Immature natural killer cell (primary cell): ENCODE measurements around the gene ZIC4. TPM values are rescaled to one million over a fixed set of nuclear protein-coding genes. Genes with fewer than 3 reads are reported as not detected.

ENCODE experiments used
- DNase-seq, 3 donors: peaks; one replicate each; pipeline ENCODE4 v3.0.0; 2022; ENCODE audit warnings: mixed read lengths in 1 of 3
- H3K27ac Mint-ChIP-seq, 6 donors: one replicate each; pipeline ENCODE4 v1.8.0; 2020; ENCODE audit warnings: mixed read lengths in 6 of 6, mild to moderate bottlenecking in 5 of 6, inconsistent platforms in 4 of 6, moderate library complexity in 3 of 6
- H3K27me3 Mint-ChIP-seq, 3 donors: one replicate each; pipeline ENCODE4 v1.8.0; 2020 to 2021; ENCODE audit warnings: low read depth in 3 of 3, mild to moderate bottlenecking in 3 of 3, mixed read lengths in 3 of 3, moderate library complexity in 3 of 3, inconsistent platforms in 1 of 3
- H3K36me3 Mint-ChIP-seq, 3 donors: one replicate each; pipeline ENCODE4 v1.8.0; 2020; ENCODE audit warnings: mixed read lengths in 3 of 3, inconsistent platforms in 2 of 3, mild to moderate bottlenecking in 2 of 3
- H3K4me1 Mint-ChIP-seq, 2 donors: one replicate each; pipeline ENCODE4 v1.8.0; 2020; ENCODE audit warnings: inconsistent platforms in 2 of 2, mild to moderate bottlenecking in 2 of 2, mixed read lengths in 2 of 2, moderate library complexity in 1 of 2
- H3K4me3 Mint-ChIP-seq, 5 donors: one replicate each; pipeline ENCODE4 v1.8.0; 2020; ENCODE audit warnings: mild to moderate bottlenecking in 5 of 5, mixed read lengths in 5 of 5, inconsistent platforms in 3 of 5, moderate library complexity in 3 of 5
- H3K9me3 Mint-ChIP-seq, 6 donors: one replicate each; pipeline ENCODE4 v1.8.0; 2020; ENCODE audit warnings: mild to moderate bottlenecking in 6 of 6, mixed read lengths in 6 of 6, inconsistent platforms in 4 of 6, moderate library complexity in 3 of 6
- polyA plus RNA-seq, 3 donors: library from polyadenylated mRNA; unstranded; fragments of 300-500 nt; fragmentation: Illumina TruSeq; gene quantifications; one replicate each; pipeline ENCODE4 v1.2.3, GENCODE V29; 2021

The ZIC4 gene
- polyA plus RNA-seq, 3 donors from 2014 or later = not detected

DNA sequence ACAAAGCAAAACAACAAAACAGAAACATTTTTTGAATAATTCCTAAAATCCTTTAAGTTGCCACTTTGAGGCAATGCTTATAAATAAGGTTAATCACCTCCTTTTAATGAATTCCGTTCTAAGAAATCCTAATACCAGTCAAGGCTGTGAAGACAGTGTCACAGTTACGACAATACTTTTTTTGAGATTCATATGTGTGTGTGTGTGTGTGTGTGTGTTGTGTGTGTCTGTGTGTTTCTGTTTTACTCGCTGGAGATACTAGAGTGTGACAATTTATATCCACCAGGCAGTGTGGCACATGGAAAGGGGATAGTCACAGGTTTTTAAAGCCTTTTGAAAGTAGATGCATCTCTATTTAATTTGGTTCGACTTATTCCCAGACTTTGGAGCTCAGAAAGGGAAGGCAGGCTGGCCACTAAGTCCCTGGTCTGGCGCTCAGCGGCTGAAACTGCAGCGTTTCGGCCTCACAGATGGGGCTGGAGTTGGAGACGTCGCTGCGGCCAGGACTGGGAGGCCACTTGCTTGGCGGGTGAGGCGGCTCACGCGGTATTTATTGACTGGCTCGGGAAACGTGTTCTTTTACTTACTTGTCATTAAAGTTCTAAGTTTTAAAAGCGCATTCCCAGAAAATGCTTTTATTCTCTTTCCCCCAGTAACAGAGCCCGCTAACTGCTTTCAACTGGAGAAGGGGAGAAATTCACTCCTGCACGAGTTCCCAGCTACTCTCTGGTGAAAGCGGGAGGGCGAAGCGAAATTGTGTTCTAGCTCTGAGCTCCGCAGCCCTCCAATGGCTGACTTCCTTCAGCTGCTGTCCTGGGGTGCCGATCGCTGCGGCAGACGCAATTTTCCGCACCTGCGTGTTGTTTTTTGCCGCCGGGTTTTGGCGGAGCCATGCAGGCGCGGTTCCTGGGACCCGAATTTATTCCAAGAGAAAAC lies 16.5 kb upstream of the ZIC4 start:
- Mint-ChIP-seq H3K4me1 (no peaks in the 10 kb centered on the region), H3K4me3 (peak overlapping the region in 1 of 5 donors; percentile 25), H3K9me3 (peaks cover 9 to 69% (median 38%) of the 10 kb centered on the region in 6 donors), H3K27ac (no peak overlapping the region), H3K36me3 (peaks cover 3 to 13% (median 12%) of the 10 kb centered on the region in 3 donors), H3K27me3 (peaks cover 17 to 44% (median 32%) of the 10 kb centered on the region in 3 donors)
- no peak for DNase-seq

- peaks cover 10 to 64% (median 41%) of the 10 kb centered on the region in 6 donors for H3K9me3 Mint-ChIP-seq
- peak overlapping the region in 1 of 5 donors; percentile 25 for H3K4me3 Mint-ChIP-seq
- H3K4me1 Mint-ChIP-seq = no peaks in the 10 kb centered on the region
- peaks cover 17 to 44% (median 35%) of the 10 kb centered on the region in 3 donors for H3K27me3 Mint-ChIP-seq
- peaks cover 3 to 14% (median 12%) of the 10 kb centered on the region in 3 donors for H3K36me3 Mint-ChIP-seq
- no peak for DNase-seq
- H3K27ac Mint-ChIP-seq = no peak overlapping the region
Observed at GRCh38 chr3:147422196-147422595, 15.9 kb upstream of the ZIC4 start.

DNA sequence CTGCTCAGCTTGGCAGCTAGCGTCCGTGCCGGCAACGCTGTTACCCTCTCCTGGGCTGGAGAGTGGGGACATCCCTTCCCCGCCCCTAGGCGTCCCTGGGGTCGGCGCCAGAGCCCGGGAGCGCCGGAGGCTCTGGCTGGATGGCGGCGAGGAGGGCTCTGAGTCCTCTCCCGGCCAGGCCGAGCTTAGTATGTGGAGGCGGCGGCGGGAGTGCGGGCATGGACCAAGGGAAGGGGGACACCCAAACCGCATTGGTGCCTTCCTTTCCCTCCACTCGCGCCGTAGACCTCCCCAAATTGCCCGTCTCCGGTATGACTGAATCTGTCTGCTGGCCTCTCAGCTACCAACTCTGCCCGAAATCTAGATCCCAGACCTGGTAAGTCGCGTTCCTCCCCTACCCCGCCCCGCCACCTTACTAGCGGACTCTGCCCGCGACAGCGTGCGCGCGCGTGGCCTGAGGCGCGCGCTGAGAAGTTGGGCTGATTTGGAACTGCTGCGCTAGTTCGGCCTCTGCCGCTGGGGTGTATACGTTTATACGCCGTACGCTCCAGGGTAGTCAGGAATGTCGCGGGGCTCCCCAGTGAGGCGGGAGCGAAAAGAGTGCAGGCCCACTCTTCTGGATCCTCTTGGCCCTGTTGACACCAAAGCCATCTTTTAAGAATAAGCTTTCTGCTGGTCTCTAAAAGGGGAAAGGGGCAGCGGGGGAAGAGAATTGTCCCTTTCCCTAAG lies 15.0 kb upstream of the ZIC4 start:
- Mint-ChIP-seq H3K36me3 (peaks cover 3 to 14% (median 12%) of the 10 kb centered on the region in 3 donors), H3K4me3 (no peak overlapping the region), H3K4me1 (no peaks in the 10 kb centered on the region), H3K27me3 (peaks cover 18 to 45% (median 35%) of the 10 kb centered on the region in 3 donors), H3K27ac (no peak overlapping the region), H3K9me3 (peaks cover 10 to 63% (median 41%) of the 10 kb centered on the region in 6 donors)
- no peak for DNase-seq

GRCh38 chr3:147420353-147421183 lies 14.2 kb upstream of the ZIC4 start:
- H3K9me3 Mint-ChIP-seq = peaks cover 10 to 66% (median 43%) of the 10 kb centered on the region in 6 donors
- H3K4me3 Mint-ChIP-seq = no peak overlapping the region
- no peak overlapping the region for H3K27ac Mint-ChIP-seq
- H3K27me3 Mint-ChIP-seq = peaks cover 25 to 49% (median 35%) of the 10 kb centered on the region in 3 donors
- no peak for DNase-seq
- H3K36me3 Mint-ChIP-seq = peaks cover 3 to 14% (median 12%) of the 10 kb centered on the region in 3 donors
- no peaks in the 10 kb centered on the region for H3K4me1 Mint-ChIP-seq

GRCh38 chr3:147419781-147420224 lies 13.5 kb upstream of the ZIC4 start:
- no peak overlapping the region for H3K27ac Mint-ChIP-seq
- no peak for DNase-seq
- H3K36me3 Mint-ChIP-seq = peaks cover 3 to 18% (median 12%) of the 10 kb centered on the region in 3 donors
- H3K4me1 Mint-ChIP-seq = peaks cover 0 to under 1% of the 10 kb centered on the region in 2 donors
- H3K9me3 Mint-ChIP-seq = peaks cover 12 to 66% (median 47%) of the 10 kb centered on the region in 6 donors
- peak overlapping the region in 1 of 5 donors; percentile 17 for H3K4me3 Mint-ChIP-seq
- peaks cover 25 to 55% (median 38%) of the 10 kb centered on the region in 3 donors for H3K27me3 Mint-ChIP-seq

GRCh38 chr3:147418808-147419701 lies 12.7 kb upstream of the ZIC4 start:
- H3K27ac Mint-ChIP-seq = no peak overlapping the region
- DNase-seq = no peak
- peaks cover 17 to 71% (median 51%) of the 10 kb centered on the region in 6 donors for H3K9me3 Mint-ChIP-seq
- peaks cover 27 to 62% (median 45%) of the 10 kb centered on the region in 3 donors for H3K27me3 Mint-ChIP-seq
- H3K36me3 Mint-ChIP-seq = peaks cover 3 to 18% (median 12%) of the 10 kb centered on the region in 3 donors
- H3K4me1 Mint-ChIP-seq = peaks cover 0 to 7% of the 10 kb centered on the region in 2 donors
- peak overlapping the region in 1 of 5 donors; percentile 27 for H3K4me3 Mint-ChIP-seq

- Mint-ChIP-seq H3K4me3 (no peak overlapping the region), H3K9me3 (peaks cover 13 to 69% (median 49%) of the 10 kb centered on the region in 6 donors), H3K27me3 (peaks cover 31 to 60% (median 46%) of the 10 kb centered on the region in 3 donors), H3K4me1 (peaks cover 2 to 13% of the 10 kb centered on the region in 2 donors), H3K36me3 (peaks cover 0 to 16% (median 12%) of the 10 kb centered on the region in 3 donors), H3K27ac (no peak overlapping the region)
- DNase-seq = no peak
Observed at GRCh38 chr3:147418371-147418781, 12.0 kb upstream of the ZIC4 start.

GRCh38 chr3:147417551-147418295 lies 11.4 kb upstream of the ZIC4 start:
- Mint-ChIP-seq H3K9me3 (peaks cover 15 to 67% (median 48%) of the 10 kb centered on the region in 6 donors), H3K27me3 (peaks cover 33 to 60% (median 50%) of the 10 kb centered on the region in 3 donors), H3K4me3 (no peak overlapping the region), H3K4me1 (peaks cover 5 to 17% of the 10 kb centered on the region in 2 donors), H3K36me3 (peaks cover 0 to 18% (median 9%) of the 10 kb centered on the region in 3 donors), H3K27ac (no peak overlapping the region)
- no peak for DNase-seq

- Mint-ChIP-seq H3K9me3 (peaks cover 17 to 63% (median 40%) of the 10 kb centered on the region in 6 donors), H3K4me1 (peaks cover 5 to 17% of the 10 kb centered on the region in 2 donors), H3K27ac (no peak overlapping the region), H3K36me3 (peaks cover 0 to 18% (median 3%) of the 10 kb centered on the region in 3 donors), H3K4me3 (no peak overlapping the region), H3K27me3 (peaks cover 35 to 58% (median 53%) of the 10 kb centered on the region in 3 donors)
- no peak for DNase-seq
Observed at GRCh38 chr3:147416931-147417330, 10.6 kb upstream of the ZIC4 start.

DNA sequence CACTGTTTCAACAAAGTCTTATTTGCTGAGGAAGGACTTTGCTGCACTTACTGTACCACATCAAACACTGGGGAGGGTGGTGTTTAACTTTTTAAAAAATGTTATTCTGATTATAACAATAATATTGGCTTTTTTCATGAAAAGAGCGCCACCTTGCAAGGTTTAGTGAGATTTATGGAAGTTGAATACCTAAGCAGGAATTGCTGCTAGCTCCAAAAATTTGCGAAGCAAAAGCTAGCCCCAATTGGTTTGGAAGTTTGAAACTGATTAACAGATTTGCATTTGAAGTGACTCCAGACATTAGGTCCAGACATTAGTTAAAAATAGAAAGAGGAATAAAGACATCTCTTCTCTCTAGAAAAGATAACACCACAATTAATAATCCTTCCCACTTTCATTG lies 9.5 kb upstream of the ZIC4 start:
- DNase-seq = no peak
- H3K27ac Mint-ChIP-seq = no peak overlapping the region
- no peak overlapping the region for H3K4me3 Mint-ChIP-seq
- peaks cover 41 to 60% (median 57%) of the 10 kb centered on the region in 3 donors for H3K27me3 Mint-ChIP-seq
- H3K9me3 Mint-ChIP-seq = peaks cover 22 to 66% (median 43%) of the 10 kb centered on the region in 6 donors
- H3K36me3 Mint-ChIP-seq = peaks cover 4 to 22% (median 6%) of the 10 kb centered on the region in 3 donors
- peaks cover 12 to 26% of the 10 kb centered on the region in 2 donors for H3K4me1 Mint-ChIP-seq

- Mint-ChIP-seq H3K9me3 (peaks cover 22 to 65% (median 42%) of the 10 kb centered on the region in 6 donors), H3K27me3 (peaks cover 42 to 59% (median 59%) of the 10 kb centered on the region in 3 donors), H3K27ac (no peak overlapping the region), H3K4me1 (peaks cover 15 to 29% of the 10 kb centered on the region in 2 donors), H3K36me3 (peaks cover 4 to 22% (median 6%) of the 10 kb centered on the region in 3 donors), H3K4me3 (no peak overlapping the region)
- no peak for DNase-seq
Observed at GRCh38 chr3:147415286-147415685, 8.9 kb upstream of the ZIC4 start.
